Mucosa of stomach (tissue), 1 donor: ENCODE results near the gene PLOD2.

Source experiments
- H3K27me3 ChIP-seq: one replicate; pipeline ENCODE4 v1.7.0; 2013; ENCODE audit warnings: mild to moderate bottlenecking, low read length; ENCODE audit not compliant: control insufficient read depth, insufficient read depth
- H3K36me3 ChIP-seq: one replicate; pipeline ENCODE4 v1.7.0; 2013; ENCODE audit warnings: low read length; ENCODE audit not compliant: control insufficient read depth, insufficient read depth
- H3K4me1 ChIP-seq: one replicate; pipeline ENCODE4 v1.7.0; 2013; ENCODE audit warnings: mild to moderate bottlenecking, low read length; ENCODE audit not compliant: control insufficient read depth, insufficient read depth
- H3K4me3 ChIP-seq: one replicate; pipeline ENCODE4 v1.7.0; 2013; ENCODE audit warnings: low read length
- H3K9ac ChIP-seq: one replicate; pipeline ENCODE4 v1.7.0; 2013; ENCODE audit warnings: mild to moderate bottlenecking, low read length, moderate library complexity
- H3K9me3 ChIP-seq: one replicate; pipeline ENCODE4 v1.7.0; 2013; ENCODE audit warnings: mild to moderate bottlenecking, low read length, moderate library complexity; ENCODE audit not compliant: control insufficient read depth
- donor health status: Pancreatic carcinoma.

The PLOD2 gene

GRCh38 chr3:146110161-146110560 lies 50.8 kb downstream of the PLOD2 start:
- no peaks in the 10 kb centered on the region for H3K9me3 ChIP-seq
- no peaks in the 10 kb centered on the region for H3K27me3 ChIP-seq
- no peak overlapping the region for H3K9ac ChIP-seq
- no peaks in the 10 kb centered on the region for H3K4me1 ChIP-seq
- H3K4me3 ChIP-seq = no peak overlapping the region
- no peaks in the 10 kb centered on the region for H3K36me3 ChIP-seq

- H3K9me3 ChIP-seq = no peaks in the 10 kb centered on the region
- no peaks in the 10 kb centered on the region for H3K36me3 ChIP-seq
- H3K27me3 ChIP-seq = no peaks in the 10 kb centered on the region
- H3K9ac ChIP-seq = no peak overlapping the region
- no peak overlapping the region for H3K4me3 ChIP-seq
- no peaks in the 10 kb centered on the region for H3K4me1 ChIP-seq
Observed at GRCh38 chr3:146106986-146107385, 54.0 kb downstream of the PLOD2 start.

GRCh38 chr3:146104068-146104467 lies 56.9 kb downstream of the PLOD2 start:
- H3K9me3 ChIP-seq = no peaks in the 10 kb centered on the region
- H3K4me3 ChIP-seq = no peak overlapping the region
- H3K27me3 ChIP-seq = no peaks in the 10 kb centered on the region
- no peaks in the 10 kb centered on the region for H3K36me3 ChIP-seq
- H3K9ac ChIP-seq = no peak overlapping the region
- no peaks in the 10 kb centered on the region for H3K4me1 ChIP-seq

- no peaks in the 10 kb centered on the region for H3K36me3 ChIP-seq
- no peaks in the 10 kb centered on the region for H3K9me3 ChIP-seq
- no peak overlapping the region for H3K9ac ChIP-seq
- no peaks in the 10 kb centered on the region for H3K4me1 ChIP-seq
- no peaks in the 10 kb centered on the region for H3K27me3 ChIP-seq
- no peak overlapping the region for H3K4me3 ChIP-seq
Observed at GRCh38 chr3:146102885-146103284, 58.1 kb downstream of the PLOD2 start.

GRCh38 chr3:146101538-146101937 lies 59.4 kb downstream of the PLOD2 start:
- Histone ChIP-seq H3K27me3 (no peaks in the 10 kb centered on the region), H3K4me1 (no peaks in the 10 kb centered on the region), H3K4me3 (no peak overlapping the region), H3K9ac (no peak overlapping the region), H3K9me3 (no peaks in the 10 kb centered on the region), H3K36me3 (no peaks in the 10 kb centered on the region)

- H3K4me3 ChIP-seq = no peak overlapping the region
- no peaks in the 10 kb centered on the region for H3K4me1 ChIP-seq
- no peaks in the 10 kb centered on the region for H3K36me3 ChIP-seq
- no peaks in the 10 kb centered on the region for H3K9me3 ChIP-seq
- no peaks in the 10 kb centered on the region for H3K27me3 ChIP-seq
- H3K9ac ChIP-seq = no peak overlapping the region
Observed at GRCh38 chr3:146100825-146101444, 60.0 kb downstream of the PLOD2 start.

- no peak overlapping the region for H3K4me3 ChIP-seq
- H3K9ac ChIP-seq = no peak overlapping the region
- H3K27me3 ChIP-seq = no peaks in the 10 kb centered on the region
- no peaks in the 10 kb centered on the region for H3K9me3 ChIP-seq
- no peaks in the 10 kb centered on the region for H3K36me3 ChIP-seq
- H3K4me1 ChIP-seq = no peaks in the 10 kb centered on the region
Observed at GRCh38 chr3:146100180-146100579, 60.8 kb downstream of the PLOD2 start.

GRCh38 chr3:146099316-146099715 lies 61.7 kb downstream of the PLOD2 start:
- Histone ChIP-seq H3K27me3 (no peaks in the 10 kb centered on the region), H3K4me3 (no peak overlapping the region), H3K36me3 (no peaks in the 10 kb centered on the region), H3K9ac (no peak overlapping the region), H3K4me1 (no peaks in the 10 kb centered on the region), H3K9me3 (no peaks in the 10 kb centered on the region)

GRCh38 chr3:146093896-146094295 lies 67.1 kb downstream of the PLOD2 start:
- Histone ChIP-seq H3K9me3 (no peaks in the 10 kb centered on the region), H3K4me1 (no peaks in the 10 kb centered on the region), H3K4me3 (no peak overlapping the region), H3K36me3 (no peaks in the 10 kb centered on the region), H3K9ac (no peak overlapping the region), H3K27me3 (no peaks in the 10 kb centered on the region)

GRCh38 chr3:146092230-146092629 lies 68.8 kb downstream of the PLOD2 start:
- Histone ChIP-seq H3K9ac (no peak overlapping the region), H3K4me1 (no peaks in the 10 kb centered on the region), H3K9me3 (no peaks in the 10 kb centered on the region), H3K27me3 (no peaks in the 10 kb centered on the region), H3K36me3 (no peaks in the 10 kb centered on the region), H3K4me3 (no peak overlapping the region)

- Histone ChIP-seq H3K9me3 (no peaks in the 10 kb centered on the region), H3K9ac (no peak overlapping the region), H3K36me3 (no peaks in the 10 kb centered on the region), H3K4me3 (no peak overlapping the region), H3K4me1 (no peaks in the 10 kb centered on the region), H3K27me3 (no peaks in the 10 kb centered on the region)
Observed at GRCh38 chr3:146091397-146091796, 69.6 kb downstream of the PLOD2 start.

- H3K36me3 ChIP-seq = no peaks in the 10 kb centered on the region
- no peak overlapping the region for H3K4me3 ChIP-seq
Observed at GRCh38 chr3:146090521-146090920, 70.5 kb downstream of the PLOD2 start.

GRCh38 chr3:146088840-146089239 lies 72.1 kb downstream of the PLOD2 start:
- Histone ChIP-seq H3K9ac (no peak overlapping the region), H3K4me3 (no peak overlapping the region), H3K27me3 (no peaks in the 10 kb centered on the region), H3K36me3 (no peaks in the 10 kb centered on the region), H3K9me3 (no peaks in the 10 kb centered on the region), H3K4me1 (no peaks in the 10 kb centered on the region)

More at GRCh38 chr3:146090521-146090920, 70.5 kb downstream of the PLOD2 start:
- no peaks in the 10 kb centered on the region for H3K4me1 ChIP-seq
- H3K27me3 ChIP-seq = no peaks in the 10 kb centered on the region
- no peak overlapping the region for H3K9ac ChIP-seq
- H3K9me3 ChIP-seq = no peaks in the 10 kb centered on the region
